ENCODE results near the gene HABP2. TPM values are rescaled to one million over a fixed set of nuclear protein-coding genes. Genes with fewer than 3 reads are reported as not detected.

HABP2 gene
- total RNA-seq, 1 experiment from 2014 or later = not detected

- Histone ChIP-seq H3K4me1 (ENCODE audit: insufficient read depth, low read length) (no peaks in the 10 kb centered on the region), H3K9me3 (ENCODE audit: low read length) (no peaks in the 10 kb centered on the region), H3K4me2 (ENCODE audit: low read length) (no peak overlapping the region), H3K9me2 (replicated peaks; ENCODE audit: low read length) (no peaks in the 10 kb centered on the region), H3K79me2 (ENCODE audit: low read length) (no peaks in the 10 kb centered on the region), H3K27me3 (ENCODE audit: low read length) (peaks cover 88% of the 10 kb centered on the region), H3K27ac (ENCODE audit: low read length) (no peak overlapping the region), H3K4me3 (ENCODE audit: low read length) (no peak overlapping the region), H4K20me1 (ENCODE audit: low read length) (no peaks in the 10 kb centered on the region), H2AFZ (ENCODE audit: low read length) (no peak overlapping the region), H3F3A (ENCODE audit: low read length, unreplicated experiment) (no peaks in the 10 kb centered on the region), H3K9ac (ENCODE audit: low read length) (no peak overlapping the region), H3K36me3 (ENCODE audit: low read depth, low read length) (no peaks in the 10 kb centered on the region)
- ChIA-PET POLR2A (ENCODE audit: unreplicated experiment) (no interaction called here), CTCF (no interaction called here)
- ATAC-seq = no peak
- TF ChIP-seq EZH2phosphoT487 (IDR thresholded peaks at IDR 0.05; ENCODE audit: borderline replicate concordance, low read length) (no peak), CTCF (conservative IDR thresholded peaks at IDR 0.05; ENCODE audit: low read depth, low read length) (no peak), EZH2 (IDR thresholded peaks at IDR 0.05; ENCODE audit: low read length, unreplicated experiment) (no peak)
- BruUV-seq (replicated peaks) = no TSS peak
- no peak for DNase-seq
- intact Hi-C loops (cut with micrococcal nuclease) = no loop called here
Measured at GRCh38 chr10:113620511-113620910, 67.7 kb downstream of the HABP2 start.

DNA sequence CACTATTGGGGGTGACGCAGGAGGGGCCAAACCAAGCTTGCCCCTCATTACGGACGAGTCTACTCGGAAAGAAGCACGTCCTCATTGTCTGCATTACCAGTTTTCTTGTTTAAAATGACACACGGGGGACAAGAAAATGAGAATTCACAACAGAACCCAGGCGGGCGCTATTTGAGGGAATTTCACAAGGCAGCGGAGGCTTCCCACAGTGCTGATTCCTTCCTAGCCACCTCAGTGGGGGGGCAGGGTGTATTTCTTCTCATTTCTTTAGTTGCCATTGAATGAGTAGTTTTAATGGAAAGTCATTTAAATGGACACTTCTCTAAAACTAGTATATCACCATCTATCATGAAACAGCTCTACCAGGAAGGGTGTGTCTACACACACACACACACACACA is 68.1 kb downstream of the HABP2 start:
- Histone ChIP-seq H3K9me2 (replicated peaks; ENCODE audit: low read length) (no peaks in the 10 kb centered on the region), H3K27me3 (ENCODE audit: low read length) (peaks cover 92% of the 10 kb centered on the region), H3K9me3 (ENCODE audit: low read length) (no peaks in the 10 kb centered on the region), H3K27ac (ENCODE audit: low read length) (no peak overlapping the region), H3K36me3 (ENCODE audit: low read depth, low read length) (no peaks in the 10 kb centered on the region), H3K4me2 (ENCODE audit: low read length) (no peak overlapping the region), H3K79me2 (ENCODE audit: low read length) (no peaks in the 10 kb centered on the region), H4K20me1 (ENCODE audit: low read length) (no peaks in the 10 kb centered on the region), H2AFZ (ENCODE audit: low read length) (no peak overlapping the region), H3K4me1 (ENCODE audit: insufficient read depth, low read length) (no peaks in the 10 kb centered on the region), H3K4me3 (ENCODE audit: low read length) (no peak overlapping the region), H3K9ac (ENCODE audit: low read length) (no peak overlapping the region), H3F3A (ENCODE audit: low read length, unreplicated experiment) (no peaks in the 10 kb centered on the region)
- ChIA-PET CTCF (no interaction called here), POLR2A (ENCODE audit: unreplicated experiment) (no interaction called here)
- intact Hi-C loops (cut with micrococcal nuclease) = no loop called here
- DNase-seq = no peak
- no peak for ATAC-seq
- BruUV-seq (replicated peaks) = no TSS peak
- TF ChIP-seq CTCF (conservative IDR thresholded peaks at IDR 0.05; ENCODE audit: low read depth, low read length) (no peak), EZH2phosphoT487 (IDR thresholded peaks at IDR 0.05; ENCODE audit: borderline replicate concordance, low read length) (no peak)

- no TSS peak for BruUV-seq (replicated peaks)
- no peak overlapping the region for H3K4me3 ChIP-seq (ENCODE audit: low read length)
- TF ChIP-seq CTCF (conservative IDR thresholded peaks at IDR 0.05; ENCODE audit: low read depth, low read length) = no peak
- no peak for TF ChIP-seq EZH2 (IDR thresholded peaks at IDR 0.05; ENCODE audit: low read length, unreplicated experiment)
- TF ChIP-seq EZH2phosphoT487 (IDR thresholded peaks at IDR 0.05; ENCODE audit: borderline replicate concordance, low read length) = no peak
- ChIA-PET CTCF (no interaction called here), POLR2A (ENCODE audit: unreplicated experiment) (no interaction called here)
- no peaks in the 10 kb centered on the region for H3F3A ChIP-seq (ENCODE audit: low read length, unreplicated experiment)
- no peak for DNase-seq
- intact Hi-C loops (cut with micrococcal nuclease) = no loop called here
- no peaks in the 10 kb centered on the region for H3K4me1 ChIP-seq (ENCODE audit: insufficient read depth, low read length)
- H4K20me1 ChIP-seq (ENCODE audit: low read length) = no peaks in the 10 kb centered on the region
- H3K9ac ChIP-seq (ENCODE audit: low read length) = no peak overlapping the region
- no peak for ATAC-seq
- no peak overlapping the region for H3K27ac ChIP-seq (ENCODE audit: low read length)
- H3K9me3 ChIP-seq (ENCODE audit: low read length) = no peaks in the 10 kb centered on the region
- no peaks in the 10 kb centered on the region for H3K79me2 ChIP-seq (ENCODE audit: low read length)
- H3K27me3 ChIP-seq (ENCODE audit: low read length) = peaks cover 93% of the 10 kb centered on the region
- no peak overlapping the region for H3K4me2 ChIP-seq (ENCODE audit: low read length)
- no peaks in the 10 kb centered on the region for H3K36me3 ChIP-seq (ENCODE audit: low read depth, low read length)
- no peaks in the 10 kb centered on the region for H3K9me2 ChIP-seq (replicated peaks; ENCODE audit: low read length)
- no peak overlapping the region for H2AFZ ChIP-seq (ENCODE audit: low read length)
Measured at GRCh38 chr10:113621799-113622198, 68.9 kb downstream of the HABP2 start.

Measured in PC-3 (cell line).